HEK293T (cell line): ENCODE data around the gene FHAD1.

Experiments
- ELF4 ChIP-seq: fragments of 450-650 bp; IDR thresholded peaks from 2 replicates; pipeline ENCODE4 v1.6.1; 2017; ENCODE audit warnings: antibody characterized with exemption
- FOXA1 ChIP-seq: fragments of 450-650 bp; IDR thresholded peaks from 2 replicates; pipeline ENCODE4 v1.6.1; 2016; ENCODE audit warnings: mild to moderate bottlenecking
- FOXK2 ChIP-seq: fragments of 450-650 bp; IDR thresholded peaks from 2 replicates; pipeline ENCODE4 v1.6.1; 2016; ENCODE audit warnings: mild to moderate bottlenecking
- FOXM1 ChIP-seq: fragments of 450-650 bp; IDR thresholded peaks from 2 replicates; pipeline ENCODE4 v1.6.1; 2017; ENCODE audit warnings: mild to moderate bottlenecking, borderline replicate concordance
- HDGF ChIP-seq: fragments of 450-650 bp; IDR thresholded peaks from 2 replicates; pipeline ENCODE4 v1.6.1; 2017; ENCODE audit warnings: antibody characterized with exemption, borderline replicate concordance
- L3MBTL2 ChIP-seq: fragments of 450-650 bp; conservative IDR thresholded peaks from 2 replicates; pipeline ENCODE4 v1.6.1; 2016; ENCODE audit warnings: mild to moderate bottlenecking
- SP1 ChIP-seq: fragments of 450-650 bp; IDR thresholded peaks from 2 replicates; pipeline ENCODE4 v1.6.1; 2017
- SUZ12 ChIP-seq: fragments of 450-650 bp; IDR thresholded peaks from 2 replicates; pipeline ENCODE4 v1.6.1; 2016; ENCODE audit warnings: mild to moderate bottlenecking
- TARDBP ChIP-seq: fragments of 450-650 bp; IDR thresholded peaks from 2 replicates; pipeline ENCODE4 v1.6.1; 2016
- ZNF384 ChIP-seq: fragments of 450-650 bp; IDR thresholded peaks from 2 replicates; pipeline ENCODE4 v1.6.1; 2016

DNA sequence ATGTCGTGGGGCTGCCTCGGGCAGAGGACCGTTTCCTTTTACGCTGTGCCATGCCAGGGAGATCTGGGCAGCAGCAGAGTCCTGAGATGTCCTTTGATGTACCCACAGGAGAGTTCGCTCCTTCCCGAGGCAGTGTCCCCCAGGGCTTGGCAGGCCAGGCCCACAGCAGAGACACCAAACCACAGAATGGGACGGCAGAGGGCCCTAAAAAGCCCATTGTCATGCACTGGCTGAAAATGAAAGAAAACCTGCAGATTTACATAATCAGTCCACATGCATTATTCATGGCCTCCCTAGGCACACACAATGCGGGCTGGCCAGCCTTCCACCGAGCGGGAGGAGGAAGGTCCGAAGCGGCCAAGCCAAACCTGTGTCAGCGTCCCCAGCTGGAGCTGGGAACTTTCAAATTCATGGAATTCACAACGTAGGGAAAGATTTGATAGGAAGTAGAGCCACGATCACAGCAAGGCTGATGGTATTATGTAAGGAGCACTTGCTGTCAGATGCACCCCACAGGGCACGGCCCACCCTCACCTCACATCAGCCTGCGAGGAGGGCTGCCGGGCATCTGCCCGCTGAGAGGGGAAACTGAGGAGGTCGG is 137.4 kb downstream of the FHAD1 start:
- no peak for TF ChIP-seq FOXM1
- TF ChIP-seq ELF4: no peak
- no peak for TF ChIP-seq SP1
- no peak for TF ChIP-seq TARDBP
- TF ChIP-seq FOXK2: no peak
- no peak for TF ChIP-seq ZNF384
- TF ChIP-seq FOXA1: no peak
- TF ChIP-seq L3MBTL2: no peak
- no peak for TF ChIP-seq SUZ12
- no peak for TF ChIP-seq HDGF
